Measurements from ENCODE around the gene MRPS10. TPM values are rescaled to one million over a fixed set of nuclear protein-coding genes. Genes with fewer than 3 reads are reported as not detected.
A peak's percentile ranks its signal among the peaks of the same experiment; 100 is the strongest.

MRPS10 gene
- total RNA-seq (2022) (62.9 and 67.3 TPM in 2 replicates), Bru-seq, nascent RNA (percentile 92 among the genes with signal in this experiment), BruChase-seq, experiment 1, labeled RNA remaining after a 6-hour chase (percentile 97 among the genes with signal in this experiment), BruChase-seq, experiment 2, labeled RNA remaining after a 2-hour chase (percentile 94 among the genes with signal in this experiment)
- long read RNA-seq, transcript MRPS10-201 (7 exons, 2,110 nt) = major isoform, 259 of 379 reads
- long read RNA-seq, partial matches to known transcripts = 4 of 379 reads
- long read RNA-seq, other reads (novel, unspliced or antisense) = 116 of 379 reads

DNA sequence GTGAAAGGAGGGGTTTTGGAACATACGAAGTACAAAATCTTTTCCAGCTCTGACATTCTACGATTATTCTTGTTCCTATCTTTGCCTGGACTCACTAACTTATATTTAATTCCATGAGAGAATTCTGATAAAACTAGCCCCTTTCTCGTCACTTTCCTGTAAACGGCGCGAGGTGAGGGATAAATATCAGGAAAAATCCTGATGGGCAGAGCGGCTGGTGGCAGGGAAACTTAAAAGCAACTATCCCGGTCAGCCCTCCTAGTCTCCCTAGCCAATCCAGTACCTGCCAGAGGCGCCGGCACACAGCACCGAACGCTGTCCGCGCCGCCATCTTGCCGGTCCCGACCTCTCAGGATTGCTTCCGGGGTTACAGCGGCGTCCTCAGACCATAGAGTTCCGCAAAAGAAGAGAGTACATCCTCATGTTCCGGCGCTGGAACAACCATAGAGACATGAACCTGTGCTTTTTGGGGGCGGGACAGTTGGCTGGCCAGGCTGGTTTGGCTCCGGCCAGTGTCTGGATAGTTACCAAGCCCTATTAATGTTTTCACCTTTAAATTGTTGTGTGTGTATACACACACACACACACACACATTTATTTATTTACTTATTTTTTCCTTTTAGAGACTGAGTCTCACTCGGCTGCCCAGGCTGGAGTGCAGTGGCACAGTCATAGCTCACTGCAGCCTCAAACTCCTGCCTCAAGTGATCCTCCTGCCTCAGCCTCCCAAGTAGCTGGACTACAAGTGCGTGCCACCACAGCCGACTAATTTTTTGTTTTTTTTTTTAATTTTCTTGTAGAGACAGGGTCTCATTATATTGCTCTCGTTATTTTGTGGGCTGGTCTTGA, at the start of gene MRPS10:
Gene MRPS10, minus strand, starts transcription at position 343 of the 849 bp plus-strand sequence. Its CDS starts 12 bp downstream, at position 331.
- Mint-ChIP-seq H3K4me1 (ENCODE audit: insufficient read depth, unreplicated experiment) (peaks cover 10% of the 10 kb centered on the region), H3K36me3 (ENCODE audit: insufficient read depth, unreplicated experiment) (peaks cover 16% of the 10 kb centered on the region), H3K27me3 (ENCODE audit: insufficient read depth, unreplicated experiment) (no peaks in the 10 kb centered on the region), H3K27ac (ENCODE audit: low read depth, unreplicated experiment) (peak within 1 kb of the TSS; percentile 98), H3K4me3 (ENCODE audit: unreplicated experiment) (peak within 1 kb of the TSS; percentile 98), H3K9me3 (ENCODE audit: unreplicated experiment) (no peaks in the 10 kb centered on the region)
- TF ChIP-seq, protein P1, sequence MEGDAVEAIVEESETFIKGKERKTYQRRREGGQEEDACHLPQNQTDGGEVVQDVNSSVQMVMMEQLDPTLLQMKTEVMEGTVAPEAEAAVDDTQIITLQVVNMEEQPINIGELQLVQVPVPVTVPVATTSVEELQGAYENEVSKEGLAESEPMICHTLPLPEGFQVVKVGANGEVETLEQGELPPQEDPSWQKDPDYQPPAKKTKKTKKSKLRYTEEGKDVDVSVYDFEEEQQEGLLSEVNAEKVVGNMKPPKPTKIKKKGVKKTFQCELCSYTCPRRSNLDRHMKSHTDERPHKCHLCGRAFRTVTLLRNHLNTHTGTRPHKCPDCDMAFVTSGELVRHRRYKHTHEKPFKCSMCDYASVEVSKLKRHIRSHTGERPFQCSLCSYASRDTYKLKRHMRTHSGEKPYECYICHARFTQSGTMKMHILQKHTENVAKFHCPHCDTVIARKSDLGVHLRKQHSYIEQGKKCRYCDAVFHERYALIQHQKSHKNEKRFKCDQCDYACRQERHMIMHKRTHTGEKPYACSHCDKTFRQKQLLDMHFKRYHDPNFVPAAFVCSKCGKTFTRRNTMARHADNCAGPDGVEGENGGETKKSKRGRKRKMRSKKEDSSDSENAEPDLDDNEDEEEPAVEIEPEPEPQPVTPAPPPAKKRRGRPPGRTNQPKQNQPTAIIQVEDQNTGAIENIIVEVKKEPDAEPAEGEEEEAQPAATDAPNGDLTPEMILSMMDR (IDR thresholded peaks at IDR 0.05; ENCODE audit: unreplicated experiment) = no peak
- DNase-seq (ENCODE audit: unreplicated experiment) = peak; percentile 95
- ChIA-PET CTCF (interaction anchor here (0.6 to 6.8 kb wide), 10 partner anchors 10 to 343 kb away, joined by 3 to 68 read pairs (median 4); partner anchors contain the start of genes BYSL and MED20), POLR2A (interaction anchor here (0.6 to 2.4 kb wide), 22 partner anchors 9 to 1803 kb away, joined by 3 to 39 read pairs (median 4); partner anchors contain the start of genes BYSL, MED20, TAF8 and TRERF1)
- TSS peak; percentile 69 for BruUV-seq (replicated peaks)
- intact Hi-C loops (cut with micrococcal nuclease) = loop anchor here (10.0 kb wide), 1 partner anchor 433 kb away; the partner anchor contains the start of genes PRICKLE4 and TOMM6

DNA sequence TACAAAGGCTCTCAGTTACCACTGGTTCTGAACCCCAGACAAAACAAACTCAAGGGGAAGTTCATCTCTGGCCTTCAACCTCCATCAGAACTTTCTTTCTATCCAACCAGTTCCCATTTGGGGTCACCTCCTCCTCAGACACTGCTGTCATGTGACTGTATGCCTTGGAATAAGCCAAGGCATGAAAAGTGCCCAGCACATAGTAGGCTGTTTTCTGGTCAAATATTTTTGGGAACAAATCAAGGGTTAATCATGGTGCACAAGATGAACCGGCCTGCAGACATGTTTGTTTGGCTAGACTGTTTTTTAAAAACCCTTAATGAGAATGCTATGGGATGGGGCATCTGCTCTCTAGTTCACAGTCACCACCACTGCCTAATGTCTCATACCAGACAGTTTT, 48.9 kb upstream of the MRPS10 start:
- CTCF ChIA-PET = no interaction called here
- Mint-ChIP-seq H3K27me3 (ENCODE audit: insufficient read depth, unreplicated experiment) (no peaks in the 10 kb centered on the region), H3K36me3 (ENCODE audit: insufficient read depth, unreplicated experiment) (peaks cover 61% of the 10 kb centered on the region), H3K4me1 (ENCODE audit: insufficient read depth, unreplicated experiment) (peaks cover 7% of the 10 kb centered on the region), H3K27ac (ENCODE audit: low read depth, unreplicated experiment) (no peak overlapping the region), H3K9me3 (ENCODE audit: unreplicated experiment) (no peaks in the 10 kb centered on the region), H3K4me3 (ENCODE audit: unreplicated experiment) (no peak overlapping the region)
- intact Hi-C loops (cut with micrococcal nuclease) = no loop called here
- TF ChIP-seq, protein P1 (IDR thresholded peaks at IDR 0.05; ENCODE audit: unreplicated experiment) = no peak
- POLR2A ChIA-PET = no interaction called here
- no peak for DNase-seq (ENCODE audit: unreplicated experiment)
- no TSS peak for BruUV-seq (replicated peaks)

DNA sequence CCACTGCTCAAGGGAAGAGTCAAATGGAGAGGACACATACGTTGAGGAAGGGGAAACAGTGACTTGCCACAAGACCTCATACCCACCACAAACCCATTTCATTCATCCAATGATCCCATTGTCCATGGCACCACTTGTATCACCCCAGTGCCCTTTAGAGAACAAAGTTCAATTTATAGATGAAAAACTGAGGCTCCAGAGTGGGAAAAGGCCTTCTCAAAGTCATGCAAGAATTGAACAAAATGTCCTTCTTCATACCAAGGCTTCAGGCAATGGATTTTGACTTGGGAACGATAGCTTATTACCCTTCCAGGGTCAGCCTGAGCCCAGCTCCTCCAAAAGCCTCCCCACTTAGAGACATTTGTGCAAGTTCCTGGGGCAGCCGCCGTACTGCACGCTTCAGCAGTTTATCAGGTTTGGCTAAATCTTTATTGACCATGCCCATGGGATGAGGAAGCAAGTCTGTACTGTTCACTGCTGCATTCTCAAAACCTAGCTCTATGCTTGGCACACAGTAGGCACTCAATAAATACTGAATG, 47.3 kb upstream of the MRPS10 start:
- H3K4me1 Mint-ChIP-seq (ENCODE audit: insufficient read depth, unreplicated experiment) = peaks cover 9% of the 10 kb centered on the region
- no TSS peak for BruUV-seq (replicated peaks)
- DNase-seq (ENCODE audit: unreplicated experiment) = no peak
- no peaks in the 10 kb centered on the region for H3K9me3 Mint-ChIP-seq (ENCODE audit: unreplicated experiment)
- ChIA-PET CTCF (interaction anchor here (0.7 to 5.1 kb wide), 3 partner anchors 10 to 283 kb away, joined by 3 to 25 read pairs (median 4); no protein-coding TSS in a partner anchor), POLR2A (interaction anchor here (0.8 kb wide), 1 partner anchor 25 kb away, joined by 3 read pairs; no protein-coding TSS in a partner anchor)
- intact Hi-C loops (cut with micrococcal nuclease) = no loop called here
- H3K27me3 Mint-ChIP-seq (ENCODE audit: insufficient read depth, unreplicated experiment) = no peaks in the 10 kb centered on the region
- no peak overlapping the region for H3K27ac Mint-ChIP-seq (ENCODE audit: low read depth, unreplicated experiment)
- TF ChIP-seq, protein P1 (IDR thresholded peaks at IDR 0.05; ENCODE audit: unreplicated experiment) = no peak
- no peak overlapping the region for H3K4me3 Mint-ChIP-seq (ENCODE audit: unreplicated experiment)
- H3K36me3 Mint-ChIP-seq (ENCODE audit: insufficient read depth, unreplicated experiment) = peaks cover 47% of the 10 kb centered on the region

All from MCF 10A (cell line).